ENCODE measurements around the gene SERPINA4. TPM values are rescaled to one million over a fixed set of nuclear protein-coding genes. Genes with fewer than 3 reads are reported as not detected.

SERPINA4 gene
- total and polyA plus RNA-seq, 2 of the 13 experiments (the other 11 are each of a cell fraction or from before 2014, with no cell fraction given) = 39.1 to 57.8 TPM

GRCh38 chr14:94542111-94542810 is 19.0 kb upstream of the SERPINA4 start (continued):
- TF ChIP-seq ZNF441 (CRISPR knock-in tag; IDR thresholded peaks at IDR 0.05; ENCODE audit: borderline replicate concordance) (peak; percentile 30; the same call in 1 of the 2 replicates), ZNF609 (CRISPR knock-in tag; IDR thresholded peaks at IDR 0.05; ENCODE audit: borderline replicate concordance) (0 out of 2 replicates have a peak, but pooled peaks have one; percentile 32), ZGPAT (CRISPR knock-in tag; IDR thresholded peaks at IDR 0.05) (peak; percentile 33; the same call in 1 of the 2 replicates), CBX5 (CRISPR knock-in tag; IDR thresholded peaks at IDR 0.05; ENCODE audit: borderline replicate concordance) (peak; percentile 40; the same call in 1 of the 2 replicates), SOX5 (CRISPR knock-in tag; IDR thresholded peaks at IDR 0.05; ENCODE audit: borderline replicate concordance) (peak; percentile 46; the same call in 1 of the 2 replicates), ZIK1 (CRISPR knock-in tag; IDR thresholded peaks at IDR 0.05; ENCODE audit: borderline replicate concordance, low read depth) (no peak), SETDB1 (CRISPR knock-in tag; IDR thresholded peaks at IDR 0.05; ENCODE audit: borderline replicate concordance) (no peak), ZNF329 (CRISPR knock-in tag; IDR thresholded peaks at IDR 0.05; ENCODE audit: low read depth) (no peak), GTF2F1 (IDR thresholded peaks at IDR 0.05; ENCODE audit: low read length) (no peak), MIER3 (CRISPR knock-in tag; IDR thresholded peaks at IDR 0.05; ENCODE audit: borderline replicate concordance) (peak; percentile 68; the same call in 1 of the 2 replicates), HMG20A (CRISPR knock-in tag; IDR thresholded peaks at IDR 0.05; ENCODE audit: borderline replicate concordance) (peak; percentile 40; the same call in 1 of the 2 replicates), SNRNP70 (IDR thresholded peaks at IDR 0.05; ENCODE audit: low read depth, low read length) (no peak), TFAP4 (IDR thresholded peaks at IDR 0.05; ENCODE audit: borderline replicate concordance, low read depth) (peak; percentile 18; the same call in 1 of the 2 replicates), ATF3 (CRISPR knock-in tag; IDR thresholded peaks at IDR 0.05) (0 out of 2 replicates have a peak, but pooled peaks have one; percentile 57), TOE1 (CRISPR knock-in tag; IDR thresholded peaks at IDR 0.05) (no peak), ZFX (CRISPR knock-in tag; IDR thresholded peaks at IDR 0.05; ENCODE audit: low read depth) (peak; percentile 61), ZNF335 (CRISPR knock-in tag; IDR thresholded peaks at IDR 0.05) (0 out of 2 replicates have a peak, but pooled peaks have one; percentile 22), BCL3 (CRISPR knock-in tag; IDR thresholded peaks at IDR 0.05) (no peak), ZMAT3 (CRISPR knock-in tag; conservative IDR thresholded peaks at IDR 0.05) (0 out of 2 replicates have a peak, but pooled peaks have one; percentile 51)

Measured in HepG2 (cell line).